Panc1 (cell line): ENCODE measurements around the gene CSTPP1. TPM values are rescaled to one million over a fixed set of nuclear protein-coding genes. Genes with fewer than 3 reads are reported as not detected.

Source experiments
- ATAC-seq: fragments of 200-7000 bp; cut with Tn5 transposase; 2 replicates; pipeline ENCODE4 v1.9.1; 2020; ENCODE audit warnings: mild to moderate bottlenecking, moderate library complexity
- BruUV-seq: library from RNA; stranded (reverse); fragments of 400-500 nt; replicated peaks from 2 replicates; lab custom pipeline; 2021; lab: Mats Ljungman, UMichigan
- CTCF ChIA-PET: fragments of 300-600 bp; sonication (Branson Sonifier 250); formaldehyde crosslinking; loops from one replicate; lab custom pipeline; 2022; ENCODE audit warnings: antibody characterized with exemption; lab: Charles Lee
- POLR2A ChIA-PET: fragments of 300-600 bp; sonication (Branson Sonifier 250); formaldehyde crosslinking; loops from one replicate; lab custom pipeline; 2022; ENCODE audit warnings: antibody characterized with exemption; lab: Charles Lee
- DNase-seq: peaks from one replicate; pipeline ENCODE4 v3.0.0-alpha.2; 2010; ENCODE audit warnings: low read depth, low spot score
- H3K27ac ChIP-seq: 2 replicates; pipeline ENCODE4 v1.5.1; 2011; ENCODE audit warnings: mild to moderate bottlenecking, low read length, inconsistent platforms
- H3K27me3 ChIP-seq: fragments of 200-500 bp; sonication (Bioruptor generic); 2 replicates; pipeline ENCODE4 v1.6.0; 2014; ENCODE audit warnings: low read length, inconsistent platforms; ENCODE audit not compliant: control insufficient read depth, insufficient read depth
- H3K36me3 ChIP-seq: fragments of 200-500 bp; sonication (Bioruptor generic); 2 replicates; pipeline ENCODE4 v1.5.1; 2014; ENCODE audit warnings: inconsistent platforms, mild to moderate bottlenecking, low read length, moderate library complexity; ENCODE audit not compliant: control insufficient read depth, insufficient read depth
- H3K4me1 ChIP-seq: 2 replicates; pipeline ENCODE4 v1.5.1; 2011; ENCODE audit warnings: inconsistent platforms, mild to moderate bottlenecking, low read length, moderate library complexity; ENCODE audit not compliant: control insufficient read depth, insufficient read depth
- H3K4me3 ChIP-seq, 2 experiments: 2 replicates each; pipeline ENCODE4 v1.5.1; 2011 to 2012; ENCODE audit warnings: low read depth in 2 of 2, low read length in 2 of 2, mild to moderate bottlenecking in 2 of 2, inconsistent platforms in 1 of 2, moderate library complexity in 1 of 2
- H3K9me3 ChIP-seq: fragments of 200-500 bp; sonication (Bioruptor generic); 2 replicates; pipeline ENCODE4 v1.5.1; 2014; ENCODE audit warnings: low read depth, mild to moderate bottlenecking, inconsistent platforms, low read length, moderate library complexity; ENCODE audit not compliant: control insufficient read depth, insufficient read depth
- CTCF ChIP-seq: fragments of 450-650 bp; IDR thresholded peaks from 2 replicates; pipeline ENCODE4 v1.5.1; 2017; ENCODE audit warnings: mild to moderate bottlenecking
- POLR2AphosphoS5 ChIP-seq: IDR thresholded peaks from 2 replicates; pipeline ENCODE4 v1.6.1; 2012; ENCODE audit warnings: mild to moderate bottlenecking, low read depth, low read length, moderate library complexity
- SIN3A ChIP-seq: IDR thresholded peaks from 2 replicates; pipeline ENCODE4 v1.6.1; 2012; ENCODE audit warnings: low read depth, mild to moderate bottlenecking, low read length, moderate library complexity, borderline replicate concordance; ENCODE audit not compliant: insufficient read depth
- TCF7L2 ChIP-seq: IDR thresholded peaks from 2 replicates; pipeline ENCODE4 v1.6.1; 2011; ENCODE audit warnings: mild to moderate bottlenecking, low read depth, low read length, inconsistent platforms
- in situ Hi-C: cut with HindIII; loops from 2 replicates; pipeline ENCODE4 v1.10.0; 2016; ENCODE audit warnings: low sequenced_read_pairs, low pct_unique_long_range_greater_than_20kb
- intact Hi-C: fragments of 100-400 bp; cut with micrococcal nuclease; formaldehyde crosslinking; loops from one replicate; pipeline ENCODE4 v1.10.0; 2022; ENCODE audit not compliant: unreplicated experiment
- total RNA-seq: library from RNA; stranded (reverse); gene quantifications from one replicate; pipeline ENCODE4 v1.2.1, GENCODE V29; 2021; ENCODE audit not compliant: unreplicated experiment
- TF ChIP-seq, protein P1 (sequence below), 2 experiments: IDR thresholded peaks; 2 replicates each; pipeline ENCODE4 v1.6.1; 2011 to 2012; ENCODE audit warnings: low read depth in 2 of 2, control low read depth in 1 of 2, low read length in 1 of 2, mild to moderate bottlenecking in 1 of 2, moderate library complexity in 1 of 2; ENCODE audit not compliant: insufficient read depth in 1 of 2

Gene CSTPP1
- total RNA-seq, 1 experiment from 2014 or later = 29.0 TPM

GRCh38 chr11:46906609-46907041 is 29.9 kb upstream of the CSTPP1 start:
- no peak for DNase-seq
- no peak overlapping the region for H3K4me3 ChIP-seq
- no peak overlapping the region for H3K27ac ChIP-seq
- H3K27me3 ChIP-seq = no peaks in the 10 kb centered on the region
- ChIA-PET CTCF (no interaction called here), POLR2A (interaction anchor here (0.6 kb wide), 1 partner anchor 253 kb away, joined by 4 read pairs; no protein-coding TSS in a partner anchor)
- no peak for TF ChIP-seq POLR2AphosphoS5
- no peak for TF ChIP-seq TCF7L2
- TF ChIP-seq CTCF = no peak
- TF ChIP-seq, protein P1, sequence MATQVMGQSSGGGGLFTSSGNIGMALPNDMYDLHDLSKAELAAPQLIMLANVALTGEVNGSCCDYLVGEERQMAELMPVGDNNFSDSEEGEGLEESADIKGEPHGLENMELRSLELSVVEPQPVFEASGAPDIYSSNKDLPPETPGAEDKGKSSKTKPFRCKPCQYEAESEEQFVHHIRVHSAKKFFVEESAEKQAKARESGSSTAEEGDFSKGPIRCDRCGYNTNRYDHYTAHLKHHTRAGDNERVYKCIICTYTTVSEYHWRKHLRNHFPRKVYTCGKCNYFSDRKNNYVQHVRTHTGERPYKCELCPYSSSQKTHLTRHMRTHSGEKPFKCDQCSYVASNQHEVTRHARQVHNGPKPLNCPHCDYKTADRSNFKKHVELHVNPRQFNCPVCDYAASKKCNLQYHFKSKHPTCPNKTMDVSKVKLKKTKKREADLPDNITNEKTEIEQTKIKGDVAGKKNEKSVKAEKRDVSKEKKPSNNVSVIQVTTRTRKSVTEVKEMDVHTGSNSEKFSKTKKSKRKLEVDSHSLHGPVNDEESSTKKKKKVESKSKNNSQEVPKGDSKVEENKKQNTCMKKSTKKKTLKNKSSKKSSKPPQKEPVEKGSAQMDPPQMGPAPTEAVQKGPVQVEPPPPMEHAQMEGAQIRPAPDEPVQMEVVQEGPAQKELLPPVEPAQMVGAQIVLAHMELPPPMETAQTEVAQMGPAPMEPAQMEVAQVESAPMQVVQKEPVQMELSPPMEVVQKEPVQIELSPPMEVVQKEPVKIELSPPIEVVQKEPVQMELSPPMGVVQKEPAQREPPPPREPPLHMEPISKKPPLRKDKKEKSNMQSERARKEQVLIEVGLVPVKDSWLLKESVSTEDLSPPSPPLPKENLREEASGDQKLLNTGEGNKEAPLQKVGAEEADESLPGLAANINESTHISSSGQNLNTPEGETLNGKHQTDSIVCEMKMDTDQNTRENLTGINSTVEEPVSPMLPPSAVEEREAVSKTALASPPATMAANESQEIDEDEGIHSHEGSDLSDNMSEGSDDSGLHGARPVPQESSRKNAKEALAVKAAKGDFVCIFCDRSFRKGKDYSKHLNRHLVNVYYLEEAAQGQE (IDR thresholded peaks at IDR 0.05; ENCODE audit: insufficient read depth in 1 of 2, low read depth in 2 of 2, low read length in 1 of 2) = no peak
- no peak for TF ChIP-seq SIN3A
- in situ Hi-C loops (no loop called here), intact Hi-C loops (no loop called here)
- no TSS peak for BruUV-seq
- ATAC-seq = no peak
- no peaks in the 10 kb centered on the region for H3K36me3 ChIP-seq
- no peaks in the 10 kb centered on the region for H3K9me3 ChIP-seq
- H3K4me1 ChIP-seq = no peaks in the 10 kb centered on the region

GRCh38 chr11:46907606-46908005 is 29.0 kb upstream of the CSTPP1 start:
- Histone ChIP-seq H3K36me3 (no peaks in the 10 kb centered on the region), H3K27ac (no peak overlapping the region), H3K27me3 (no peaks in the 10 kb centered on the region), H3K9me3 (no peaks in the 10 kb centered on the region), H3K4me3 (no peak overlapping the region), H3K4me1 (peaks cover 5% of the 10 kb centered on the region; the same call in 1 of the 2 replicates)
- TF ChIP-seq TCF7L2 = no peak
- TF ChIP-seq SIN3A = no peak
- TF ChIP-seq CTCF = no peak
- TF ChIP-seq, protein P1 (IDR thresholded peaks at IDR 0.05; ENCODE audit: insufficient read depth in 1 of 2, low read depth in 2 of 2, low read length in 1 of 2) = no peak
- TF ChIP-seq POLR2AphosphoS5 = no peak
- ATAC-seq (no peak), DNase-seq (no peak)
- in situ Hi-C loops (no loop called here), intact Hi-C loops (no loop called here)
- ChIA-PET CTCF (no interaction called here), POLR2A (no interaction called here)
- no TSS peak for BruUV-seq
